Activated T-helper 1 cell treated with anti-CD3 and anti-CD28 coated beads, Interleukin-12 subunit alpha, Interleukin-12 subunit beta, Interleukin-2, Interleukin-4 antibody, amounts not matched to agents 30 ng/mL and 10 ng/mL and 1 ng/mL, durations not matched to agents 14 hours and 24 hours and 36 hours (primary cell): ENCODE data around the gene GIGYF2. TPM values are rescaled to one million over a fixed set of nuclear protein-coding genes. Genes with fewer than 3 reads are reported as not detected.
"Not testable (repeated sequence)": the region's sequence is repeated elsewhere in the genome, so short reads cannot be mapped to it uniquely, and the experiment has no call there.

Source experiments
- DNase-seq: peaks from one replicate; pipeline ENCODE4 v3.0.0; 2021; ENCODE audit warnings: low spot score
- H3K27ac Mint-ChIP-seq: one replicate; pipeline ENCODE4 v1.8.0; 2021; ENCODE audit warnings: mild to moderate bottlenecking, mixed read lengths
- H3K27me3 Mint-ChIP-seq: one replicate; pipeline ENCODE4 v1.8.0; 2022; ENCODE audit warnings: mild to moderate bottlenecking, moderate library complexity, mixed read lengths; ENCODE audit not compliant: insufficient read depth
- H3K36me3 Mint-ChIP-seq: one replicate; pipeline ENCODE4 v1.8.0; 2021; ENCODE audit warnings: low read depth, mixed read lengths
- H3K4me1 Mint-ChIP-seq: one replicate; pipeline ENCODE4 v1.8.0; 2021; ENCODE audit warnings: low read depth, mixed read lengths
- H3K4me3 Mint-ChIP-seq: one replicate; pipeline ENCODE4 v1.8.0; 2021; ENCODE audit warnings: mild to moderate bottlenecking, moderate library complexity, mixed read lengths
- H3K9me3 Mint-ChIP-seq: one replicate; pipeline ENCODE4 v1.8.0; 2021; ENCODE audit warnings: mixed read lengths
- intact Hi-C: fragments of 100-400 bp; cut with micrococcal nuclease; formaldehyde crosslinking; loops from one replicate; pipeline ENCODE4 v1.15.1; 2024
- total RNA-seq: library from RNA; stranded (reverse); gene quantifications from 2 replicates; pipeline ENCODE4 v1.2.3, GENCODE V29; 2022

Gene GIGYF2
- total RNA-seq, 1 donor from 2014 or later = 74.6 TPM

GRCh38 chr2:232696609-232697058, 497 bp upstream of the GIGYF2 start:
- H3K27me3 Mint-ChIP-seq = no peaks in the 10 kb centered on the region

GRCh38 chr2:232697807-232698110, 628 bp downstream of the GIGYF2 start:
- intact Hi-C loops = loop anchor here (1.0 to 5.0 kb wide), 8 partner anchors 50 to 1155 kb away; partner anchors contain the start of genes ATG16L1, EIF4E2, HJURP and INPP5D
- peaks cover 22% of the 10 kb centered on the region for H3K36me3 Mint-ChIP-seq
- DNase-seq = no peak
- peaks cover 4% of the 10 kb centered on the region for H3K9me3 Mint-ChIP-seq
- H3K4me3 Mint-ChIP-seq = peak overlapping the region; percentile 99
- H3K4me1 Mint-ChIP-seq = peaks cover 30% of the 10 kb centered on the region
- peak overlapping the region; percentile 69 for H3K27ac Mint-ChIP-seq
- H3K27me3 Mint-ChIP-seq = no peaks in the 10 kb centered on the region

More at GRCh38 chr2:232696609-232697058, 497 bp upstream of the GIGYF2 start:
- Mint-ChIP-seq H3K27ac (peak overlapping the region; percentile 87), H3K9me3 (peaks cover 4% of the 10 kb centered on the region), H3K4me3 (peak overlapping the region; percentile 99), H3K36me3 (peaks cover 18% of the 10 kb centered on the region), H3K4me1 (peaks cover 30% of the 10 kb centered on the region)
- intact Hi-C loops = loop anchor here (1.0 to 5.0 kb wide), 8 partner anchors 51 to 1156 kb away; partner anchors contain the start of genes ATG16L1, EIF4E2, HJURP and INPP5D
- DNase-seq = no peak

GRCh38 chr2:232698556-232699091, 1.5 kb downstream of the GIGYF2 start:
- H3K27ac Mint-ChIP-seq = peak overlapping the region; percentile 76
- H3K4me1 Mint-ChIP-seq = peaks cover 30% of the 10 kb centered on the region
- H3K9me3 Mint-ChIP-seq = peaks cover 4% of the 10 kb centered on the region
- H3K4me3 Mint-ChIP-seq = peak overlapping the region; percentile 99
- H3K27me3 Mint-ChIP-seq = no peaks in the 10 kb centered on the region
- H3K36me3 Mint-ChIP-seq = peaks cover 26% of the 10 kb centered on the region
- intact Hi-C loops = loop anchor here (5.0 kb wide), 5 partner anchors 49 to 1154 kb away; partner anchors contain the start of genes ATG16L1 and HJURP
- DNase-seq = no peak

- intact Hi-C loops = loop anchor here (5.0 kb wide), 5 partner anchors 48 to 1153 kb away; partner anchors contain the start of genes ATG16L1 and HJURP
- Mint-ChIP-seq H3K9me3 (peaks cover 4% of the 10 kb centered on the region), H3K4me1 (peaks cover 30% of the 10 kb centered on the region), H3K4me3 (peak overlapping the region; percentile 99), H3K27me3 (no peaks in the 10 kb centered on the region), H3K36me3 (peaks cover 30% of the 10 kb centered on the region), H3K27ac (peak overlapping the region; percentile 76)
- DNase-seq = no peak
Observed at GRCh38 chr2:232699110-232699509, 2.0 kb downstream of the GIGYF2 start.

- peak overlapping the region; percentile 16 for H3K4me3 Mint-ChIP-seq
- peaks cover 30% of the 10 kb centered on the region for H3K4me1 Mint-ChIP-seq
- intact Hi-C loops = no loop called here
- H3K9me3 Mint-ChIP-seq = no peaks in the 10 kb centered on the region
- no peak overlapping the region for H3K27ac Mint-ChIP-seq
- DNase-seq = no peak
- H3K36me3 Mint-ChIP-seq = peaks cover 32% of the 10 kb centered on the region
- H3K27me3 Mint-ChIP-seq = no peaks in the 10 kb centered on the region
Observed at GRCh38 chr2:232700154-232700553, 3.0 kb downstream of the GIGYF2 start.

GRCh38 chr2:232707076-232707475, 9.9 kb downstream of the GIGYF2 start:
- H3K9me3 Mint-ChIP-seq = no peaks in the 10 kb centered on the region
- intact Hi-C loops = no loop called here

GRCh38 chr2:232713505-232713904, 16.4 kb downstream of the GIGYF2 start:
- intact Hi-C loops = no loop called here
- Mint-ChIP-seq H3K36me3 (peaks cover 36% of the 10 kb centered on the region), H3K27ac (no peak overlapping the region), H3K4me1 (peaks cover 15% of the 10 kb centered on the region), H3K4me3 (no peak overlapping the region), H3K9me3 (no peaks in the 10 kb centered on the region), H3K27me3 (no peaks in the 10 kb centered on the region)
- no peak for DNase-seq

More at GRCh38 chr2:232707076-232707475, 9.9 kb downstream of the GIGYF2 start:
- Mint-ChIP-seq H3K36me3 (peaks cover 29% of the 10 kb centered on the region), H3K4me1 (no peaks in the 10 kb centered on the region), H3K4me3 (no peak overlapping the region), H3K27me3 (no peaks in the 10 kb centered on the region), H3K27ac (no peak overlapping the region)
- DNase-seq = no peak

- Mint-ChIP-seq H3K27me3 (no peaks in the 10 kb centered on the region), H3K27ac (no peak overlapping the region), H3K36me3 (peaks cover 49% of the 10 kb centered on the region), H3K9me3 (peaks cover 2% of the 10 kb centered on the region), H3K4me1 (peaks cover 15% of the 10 kb centered on the region), H3K4me3 (no peak overlapping the region)
- DNase-seq = no peak
- intact Hi-C loops = no loop called here
Observed at GRCh38 chr2:232714969-232715368, 17.8 kb downstream of the GIGYF2 start.

- H3K27ac Mint-ChIP-seq, H3K9me3 Mint-ChIP-seq, DNase-seq, H3K27me3 Mint-ChIP-seq, intact Hi-C loops, H3K4me3 Mint-ChIP-seq: not testable (repeated sequence)
- Mint-ChIP-seq H3K4me1 (peaks cover 29% of the 10 kb centered on the region), H3K36me3 (peaks cover 56% of the 10 kb centered on the region)
Observed at GRCh38 chr2:232720056-232720455, 22.9 kb downstream of the GIGYF2 start.

GRCh38 chr2:232721261-232721660, 24.1 kb downstream of the GIGYF2 start:
- Mint-ChIP-seq H3K4me3 (no peak overlapping the region), H3K27me3 (no peaks in the 10 kb centered on the region)

GRCh38 chr2:232721882-232722281, 24.8 kb downstream of the GIGYF2 start:
- H3K4me3 Mint-ChIP-seq = no peak overlapping the region

More at GRCh38 chr2:232721261-232721660, 24.1 kb downstream of the GIGYF2 start:
- no peak for DNase-seq
- intact Hi-C loops = no loop called here
- Mint-ChIP-seq H3K36me3 (peaks cover 55% of the 10 kb centered on the region), H3K4me1 (peaks cover 25% of the 10 kb centered on the region), H3K27ac (peak overlapping the region; percentile 71), H3K9me3 (peaks cover 4% of the 10 kb centered on the region)

GRCh38 chr2:232723027-232723426, 25.9 kb downstream of the GIGYF2 start:
- DNase-seq = no peak
- Mint-ChIP-seq H3K27me3 (no peaks in the 10 kb centered on the region), H3K27ac (peak overlapping the region; percentile 43), H3K4me1 (peaks cover 20% of the 10 kb centered on the region), H3K36me3 (peaks cover 47% of the 10 kb centered on the region), H3K4me3 (no peak overlapping the region), H3K9me3 (peaks cover 4% of the 10 kb centered on the region)
- intact Hi-C loops = no loop called here

More at GRCh38 chr2:232721882-232722281, 24.8 kb downstream of the GIGYF2 start:
- Mint-ChIP-seq H3K9me3 (peaks cover 4% of the 10 kb centered on the region), H3K27me3 (no peaks in the 10 kb centered on the region), H3K4me1 (peaks cover 25% of the 10 kb centered on the region), H3K27ac (peak overlapping the region; percentile 71), H3K36me3 (peaks cover 54% of the 10 kb centered on the region)
- no peak for DNase-seq
- intact Hi-C loops = no loop called here

GRCh38 chr2:232728785-232729184, 31.7 kb downstream of the GIGYF2 start:
- H3K4me1 Mint-ChIP-seq = no peaks in the 10 kb centered on the region
- intact Hi-C loops = no loop called here
- DNase-seq = no peak
- no peaks in the 10 kb centered on the region for H3K27me3 Mint-ChIP-seq
- peaks cover 37% of the 10 kb centered on the region for H3K36me3 Mint-ChIP-seq
- no peak overlapping the region for H3K27ac Mint-ChIP-seq
- no peak overlapping the region for H3K4me3 Mint-ChIP-seq
- no peaks in the 10 kb centered on the region for H3K9me3 Mint-ChIP-seq
